GM18873 (cell line): ENCODE results near the gene UVRAG.

Source experiments
- ATAC-seq: cut with Tn5 transposase; IDR thresholded peaks from one replicate; pipeline ENCODE4 v1.9.1; 2021; ENCODE audit warnings: mild to moderate bottlenecking, moderate library complexity, moderate number of reproducible peaks; ENCODE audit not compliant: unreplicated experiment, low FRiP score

UVRAG gene

GRCh38 chr11:76175783-76176182 is 360.8 kb downstream of the UVRAG start:
- ATAC-seq: no peak

- no peak for ATAC-seq
Observed at GRCh38 chr11:76176463-76176862, 361.5 kb downstream of the UVRAG start.

- no peak for ATAC-seq
Observed at GRCh38 chr11:76177250-76177686, 362.3 kb downstream of the UVRAG start.

- no peak for ATAC-seq
Observed at GRCh38 chr11:76179147-76179546, 364.1 kb downstream of the UVRAG start.

- no peak for ATAC-seq
Observed at GRCh38 chr11:76181371-76181770, 366.4 kb downstream of the UVRAG start.

- ATAC-seq: no peak
Observed at GRCh38 chr11:76184551-76184993, 369.6 kb downstream of the UVRAG start.

GRCh38 chr11:76185511-76185910 is 370.5 kb downstream of the UVRAG start:
- no peak for ATAC-seq

- no peak for ATAC-seq
Observed at GRCh38 chr11:76185931-76186401, 371.0 kb downstream of the UVRAG start.

GRCh38 chr11:76186776-76187279 is 371.8 kb downstream of the UVRAG start:
- ATAC-seq: no peak

- ATAC-seq: no peak
Observed at GRCh38 chr11:76188873-76189272, 373.9 kb downstream of the UVRAG start.

GRCh38 chr11:76189682-76190081 is 374.7 kb downstream of the UVRAG start:
- no peak for ATAC-seq

GRCh38 chr11:76190376-76190775 is 375.4 kb downstream of the UVRAG start:
- no peak for ATAC-seq
